ENCODE measurements around the gene GSDME. TPM values are rescaled to one million over a fixed set of nuclear protein-coding genes. Genes with fewer than 3 reads are reported as not detected.
A peak's percentile ranks its signal among the peaks of the same experiment; 100 is the strongest.
"Not testable (repeated sequence)": the region's sequence is repeated elsewhere in the genome, so short reads cannot be mapped to it uniquely, and the experiment has no call there.

GSDME gene
- polyA plus RNA-seq, 4 donors, result 4.0 to 118 (median 89.6) TPM

GRCh38 chr7:24797270-24797669 is 40.0 kb upstream of the GSDME start:
- Histone ChIP-seq H3K4me1 (ENCODE audit: control insufficient read depth in 3 of 3, insufficient read depth in 2 of 3, low read depth in 1 of 3, low read length in 2 of 3) (peaks cover 0 to 17% (median 0%) of the 10 kb centered on the region in 3 donors), H3K9me3 (ENCODE audit: control insufficient read depth in 2 of 2, insufficient read depth in 1 of 2, low read depth in 1 of 2, low read length in 1 of 2) (peaks cover 0 to 4% of the 10 kb centered on the region in 2 donors), H3K36me3 (ENCODE audit: control insufficient read depth in 3 of 3, insufficient read depth in 2 of 3, low read depth in 1 of 3, low read length in 3 of 3) (peaks cover 0 to 8% (median 0%) of the 10 kb centered on the region in 3 donors), H3K27ac (ENCODE audit: low read depth in 1 of 3, low read length in 2 of 3) (no peak overlapping the region), H3K4me3 (ENCODE audit: low read depth in 1 of 3, low read length in 3 of 3) (no peak overlapping the region), H3K27me3 (ENCODE audit: control insufficient read depth in 3 of 3, insufficient read depth in 3 of 3, low read length in 3 of 3) (peaks cover 0 to 1% (median 0%) of the 10 kb centered on the region in 3 donors)
- 93 to 98% (median 96%) methylated on average over 4 of the region's 4 CpGs for WGBS, 3 donors
- FAIRE-seq (no peak), DNase-seq (no peak)

- Histone ChIP-seq H3K4me1 (ENCODE audit: control insufficient read depth in 3 of 3, insufficient read depth in 2 of 3, low read depth in 1 of 3, low read length in 2 of 3) (peaks cover 0 to 18% (median 0%) of the 10 kb centered on the region in 3 donors), H3K9me3 (ENCODE audit: control insufficient read depth in 2 of 2, insufficient read depth in 1 of 2, low read depth in 1 of 2, low read length in 1 of 2) (peaks cover 0 to 4% of the 10 kb centered on the region in 2 donors), H3K27me3 (ENCODE audit: control insufficient read depth in 3 of 3, insufficient read depth in 3 of 3, low read length in 3 of 3) (peaks cover 0 to 1% (median 0%) of the 10 kb centered on the region in 3 donors), H3K36me3 (ENCODE audit: control insufficient read depth in 3 of 3, insufficient read depth in 2 of 3, low read depth in 1 of 3, low read length in 3 of 3) (peaks cover 0 to 7% (median 0%) of the 10 kb centered on the region in 3 donors), H3K4me3 (ENCODE audit: low read depth in 1 of 3, low read length in 3 of 3) (no peak overlapping the region), H3K27ac (ENCODE audit: low read depth in 1 of 3, low read length in 2 of 3) (peak overlapping the region in 1 of 3 donors; percentile 54)
- 92 to 94% (median 94%) methylated on average over 9 of the region's 9 CpGs for WGBS, 3 donors
- DNase-seq, result peak in 1 of 2 donors; percentile 28
- FAIRE-seq, result no peak
These were observed 38.1 kb upstream of the GSDME start for GRCh38 chr7:24795407-24795767.

- Histone ChIP-seq H3K4me1 (ENCODE audit: control insufficient read depth in 3 of 3, insufficient read depth in 2 of 3, low read depth in 1 of 3, low read length in 2 of 3) (peaks cover 0 to 18% (median 0%) of the 10 kb centered on the region in 3 donors), H3K27ac (ENCODE audit: low read depth in 1 of 3, low read length in 2 of 3) (peak overlapping the region in 1 of 3 donors; percentile 54)
- H3K9me3 ChIP-seq (ENCODE audit: control insufficient read depth in 2 of 2, insufficient read depth in 1 of 2, low read depth in 1 of 2, low read length in 1 of 2); H3K4me3 ChIP-seq (ENCODE audit: low read depth in 1 of 3, low read length in 3 of 3); H3K27me3 ChIP-seq (ENCODE audit: control insufficient read depth in 3 of 3, insufficient read depth in 3 of 3, low read length in 3 of 3); DNase-seq; H3K36me3 ChIP-seq (ENCODE audit: control insufficient read depth in 3 of 3, insufficient read depth in 2 of 3, low read depth in 1 of 3, low read length in 3 of 3); FAIRE-seq: not testable (repeated sequence)
- 91 to 97% (median 94%) methylated on average over 22 of the region's 22 CpGs for WGBS, 3 donors
These were observed 37.6 kb upstream of the GSDME start for GRCh38 chr7:24794751-24795406.

GRCh38 chr7:24793982-24794648 is 36.9 kb upstream of the GSDME start:
- Histone ChIP-seq H3K9me3 (ENCODE audit: control insufficient read depth in 2 of 2, insufficient read depth in 1 of 2, low read depth in 1 of 2, low read length in 1 of 2) (peaks cover 0 to 8% of the 10 kb centered on the region in 2 donors), H3K36me3 (ENCODE audit: control insufficient read depth in 3 of 3, insufficient read depth in 2 of 3, low read depth in 1 of 3, low read length in 3 of 3) (peaks cover 0 to 7% (median 0%) of the 10 kb centered on the region in 3 donors), H3K27me3 (ENCODE audit: control insufficient read depth in 3 of 3, insufficient read depth in 3 of 3, low read length in 3 of 3) (peaks cover 0 to 1% (median 0%) of the 10 kb centered on the region in 3 donors), H3K4me3 (ENCODE audit: low read depth in 1 of 3, low read length in 3 of 3) (peak overlapping the region in 1 of 3 donors; percentile 13), H3K27ac (ENCODE audit: low read depth in 1 of 3, low read length in 2 of 3) (peak overlapping the region in 1 of 3 donors; percentile 54), H3K4me1 (ENCODE audit: control insufficient read depth in 3 of 3, insufficient read depth in 2 of 3, low read depth in 1 of 3, low read length in 2 of 3) (peaks cover 0 to 18% (median 0%) of the 10 kb centered on the region in 3 donors)
- 78 to 82% (median 79%) methylated on average over 9 of the region's 9 CpGs for WGBS, 3 donors
- DNase-seq (no peak), FAIRE-seq (no peak)

- FAIRE-seq, result no peak
- DNase-seq, result peak in 1 of 2 donors; percentile 53
- H3K4me3 ChIP-seq (ENCODE audit: low read depth in 1 of 3, low read length in 3 of 3), result no peak overlapping the region
- H3K4me1 ChIP-seq (ENCODE audit: control insufficient read depth in 3 of 3, insufficient read depth in 2 of 3, low read depth in 1 of 3, low read length in 2 of 3), result peaks cover 0 to 15% (median 0%) of the 10 kb centered on the region in 3 donors
- 88 to 97% (median 94%) methylated on average over 10 of the region's 10 CpGs for WGBS, 3 donors
- H3K27ac ChIP-seq (ENCODE audit: low read depth in 1 of 3, low read length in 2 of 3), result peak overlapping the region in 1 of 3 donors; percentile 61
- peaks cover 0 to 3% (median 0%) of the 10 kb centered on the region in 3 donors for H3K36me3 ChIP-seq (ENCODE audit: control insufficient read depth in 3 of 3, insufficient read depth in 2 of 3, low read depth in 1 of 3, low read length in 3 of 3)
- no peaks in the 10 kb centered on the region for H3K27me3 ChIP-seq (ENCODE audit: control insufficient read depth in 3 of 3, insufficient read depth in 3 of 3, low read length in 3 of 3)
- peaks cover 0 to 6% of the 10 kb centered on the region in 2 donors for H3K9me3 ChIP-seq (ENCODE audit: control insufficient read depth in 2 of 2, insufficient read depth in 1 of 2, low read depth in 1 of 2, low read length in 1 of 2)
These were observed 31.8 kb upstream of the GSDME start for GRCh38 chr7:24788961-24789576.

GRCh38 chr7:24788075-24788474 is 30.8 kb upstream of the GSDME start:
- Histone ChIP-seq H3K9me3 (ENCODE audit: control insufficient read depth in 2 of 2, insufficient read depth in 1 of 2, low read depth in 1 of 2, low read length in 1 of 2) (peaks cover 0 to 12% of the 10 kb centered on the region in 2 donors), H3K36me3 (ENCODE audit: control insufficient read depth in 3 of 3, insufficient read depth in 2 of 3, low read depth in 1 of 3, low read length in 3 of 3) (peaks cover 0 to 3% (median 0%) of the 10 kb centered on the region in 3 donors), H3K27me3 (ENCODE audit: control insufficient read depth in 3 of 3, insufficient read depth in 3 of 3, low read length in 3 of 3) (no peaks in the 10 kb centered on the region), H3K4me1 (ENCODE audit: control insufficient read depth in 3 of 3, insufficient read depth in 2 of 3, low read depth in 1 of 3, low read length in 2 of 3) (peaks cover 0 to 20% (median 0%) of the 10 kb centered on the region in 3 donors), H3K27ac (ENCODE audit: low read depth in 1 of 3, low read length in 2 of 3) (peak overlapping the region in 1 of 3 donors; percentile 48), H3K4me3 (ENCODE audit: low read depth in 1 of 3, low read length in 3 of 3) (no peak overlapping the region)
- 91 to 98% (median 95%) methylated on average over 9 of the region's 9 CpGs for WGBS, 3 donors
- FAIRE-seq (no peak), DNase-seq (no peak)

- no peaks in the 10 kb centered on the region for H3K27me3 ChIP-seq (ENCODE audit: control insufficient read depth in 3 of 3, insufficient read depth in 3 of 3, low read length in 3 of 3)
- peaks cover 0 to 3% (median 0%) of the 10 kb centered on the region in 3 donors for H3K36me3 ChIP-seq (ENCODE audit: control insufficient read depth in 3 of 3, insufficient read depth in 2 of 3, low read depth in 1 of 3, low read length in 3 of 3)
- no peak for DNase-seq
- no peak overlapping the region for H3K27ac ChIP-seq (ENCODE audit: low read depth in 1 of 3, low read length in 2 of 3)
- H3K9me3 ChIP-seq (ENCODE audit: control insufficient read depth in 2 of 2, insufficient read depth in 1 of 2, low read depth in 1 of 2, low read length in 1 of 2), result peaks cover 0 to 12% of the 10 kb centered on the region in 2 donors
- no peak overlapping the region for H3K4me3 ChIP-seq (ENCODE audit: low read depth in 1 of 3, low read length in 3 of 3)
- WGBS, 3 donors, result 64 to 82% (median 77%) methylated on average over 5 of the region's 5 CpGs
- H3K4me1 ChIP-seq (ENCODE audit: control insufficient read depth in 3 of 3, insufficient read depth in 2 of 3, low read depth in 1 of 3, low read length in 2 of 3), result peaks cover 0 to 17% (median 0%) of the 10 kb centered on the region in 3 donors
- FAIRE-seq, result no peak
These were observed 29.7 kb upstream of the GSDME start for GRCh38 chr7:24786941-24787340.

- Histone ChIP-seq H3K27ac (ENCODE audit: low read depth in 1 of 3, low read length in 2 of 3) (no peak overlapping the region), H3K4me1 (ENCODE audit: control insufficient read depth in 3 of 3, insufficient read depth in 2 of 3, low read depth in 1 of 3, low read length in 2 of 3) (peaks cover 0 to 17% (median 0%) of the 10 kb centered on the region in 3 donors), H3K4me3 (ENCODE audit: low read depth in 1 of 3, low read length in 3 of 3) (no peak overlapping the region), H3K36me3 (ENCODE audit: control insufficient read depth in 3 of 3, insufficient read depth in 2 of 3, low read depth in 1 of 3, low read length in 3 of 3) (peaks cover 0 to 3% (median 0%) of the 10 kb centered on the region in 3 donors), H3K9me3 (ENCODE audit: control insufficient read depth in 2 of 2, insufficient read depth in 1 of 2, low read depth in 1 of 2, low read length in 1 of 2) (peaks cover 0 to 12% of the 10 kb centered on the region in 2 donors), H3K27me3 (ENCODE audit: control insufficient read depth in 3 of 3, insufficient read depth in 3 of 3, low read length in 3 of 3) (no peaks in the 10 kb centered on the region)
- DNase-seq, result no peak
- no peak for FAIRE-seq
- WGBS, 3 donors, result 91 to 95% (median 92%) methylated on average over 4 of the region's 4 CpGs
These were observed 29.0 kb upstream of the GSDME start for GRCh38 chr7:24786306-24786705.

Data from small intestine (tissue), 7 donors.